Measurements from ENCODE around the gene ALDH1L1. TPM values are rescaled to one million over a fixed set of nuclear protein-coding genes. Genes with fewer than 3 reads are reported as not detected.
A peak's percentile ranks its signal among the peaks of the same experiment; 100 is the strongest.

Gene ALDH1L1
- total and polyA plus RNA-seq, 2 of the 13 experiments (the other 11 are each of a cell fraction or from before 2014, with no cell fraction given), result 11.2 to 28.7 TPM

DNA sequence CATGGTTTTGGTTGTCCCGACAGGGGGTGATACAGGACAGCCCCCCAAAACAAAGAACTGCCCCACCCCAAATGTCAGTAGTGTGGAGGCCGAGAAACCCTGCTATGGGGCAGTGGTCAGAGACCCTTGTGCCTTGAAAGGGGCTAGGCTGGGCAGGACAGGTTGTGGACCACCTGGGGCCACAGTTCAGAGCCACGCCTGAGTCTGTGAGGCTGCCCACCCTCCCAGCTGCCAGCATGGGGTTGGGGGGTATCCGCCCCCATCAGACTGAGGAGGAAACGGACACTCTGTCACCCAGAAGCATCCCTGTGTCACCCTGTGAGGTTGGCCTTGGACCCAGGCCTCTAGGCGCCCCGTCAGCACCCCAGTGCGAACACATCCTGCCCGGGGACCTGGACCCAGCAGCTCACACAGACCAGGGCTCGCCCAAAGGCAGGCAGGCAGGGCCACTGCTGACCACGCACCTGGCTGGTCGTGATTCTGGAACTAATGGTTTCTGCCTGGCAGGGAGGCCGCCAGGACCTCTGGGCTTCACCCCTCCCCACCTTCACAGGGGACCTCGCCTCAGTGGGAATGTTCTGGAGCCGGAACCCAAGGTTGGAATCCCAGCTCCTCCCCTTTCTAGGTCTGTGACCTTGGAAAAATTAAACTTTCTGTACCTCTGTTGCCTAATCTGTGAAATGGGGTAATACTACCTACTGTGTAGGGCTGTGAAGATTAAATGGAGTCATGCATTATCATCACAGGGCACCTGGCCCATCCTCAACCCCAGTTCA, 97.8 kb downstream of the ALDH1L1 start (continued):
- TF ChIP-seq SKIL (CRISPR knock-in tag; IDR thresholded peaks at IDR 0.05; ENCODE audit: borderline replicate concordance), result no peak
- TF ChIP-seq ZNF629 (CRISPR knock-in tag; conservative IDR thresholded peaks at IDR 0.05), result peak; percentile 96
- TF ChIP-seq ZNF598 (CRISPR knock-in tag; IDR thresholded peaks at IDR 0.05; ENCODE audit: borderline replicate concordance), result no peak
- no peak for TF ChIP-seq ZFY (CRISPR knock-in tag; IDR thresholded peaks at IDR 0.05)
- TF ChIP-seq SCMH1 (CRISPR knock-in tag; IDR thresholded peaks at IDR 0.05; ENCODE audit: borderline replicate concordance), result no peak
- TF ChIP-seq ZNF337 (CRISPR knock-in tag; IDR thresholded peaks at IDR 0.05; ENCODE audit: borderline replicate concordance, low read depth), result no peak
- no peak for TF ChIP-seq FOXA3 (CRISPR knock-in tag; IDR thresholded peaks at IDR 0.05)
- no peak for TF ChIP-seq MAFK (conservative IDR thresholded peaks at IDR 0.05 in 1 of 2, IDR thresholded peaks at IDR 0.05 in 1 of 2; ENCODE audit: low read length in 2 of 2)
- no peak for TF ChIP-seq NFKB2 (CRISPR knock-in tag; IDR thresholded peaks at IDR 0.05; ENCODE audit: borderline replicate concordance)
- no peak for TF ChIP-seq PRMT3 (CRISPR knock-in tag; IDR thresholded peaks at IDR 0.05; ENCODE audit: borderline replicate concordance, low read depth)
- no peak for TF ChIP-seq RARA (CRISPR knock-in tag; IDR thresholded peaks at IDR 0.05)
- TF ChIP-seq ZMYM4 (CRISPR knock-in tag; IDR thresholded peaks at IDR 0.05), result no peak
- no peak for TF ChIP-seq NCOA5 (CRISPR knock-in tag; IDR thresholded peaks at IDR 0.05)
- no peak for TF ChIP-seq ZNF83 (CRISPR knock-in tag; IDR thresholded peaks at IDR 0.05; ENCODE audit: borderline replicate concordance)
- no peak for TF ChIP-seq EHMT2 (IDR thresholded peaks at IDR 0.05; ENCODE audit: borderline replicate concordance, low read depth, low read length)
- TF ChIP-seq HCFC1 (IDR thresholded peaks at IDR 0.05; ENCODE audit: low read depth, low read length), result no peak
- TF ChIP-seq IRX3 (CRISPR knock-in tag; IDR thresholded peaks at IDR 0.05; ENCODE audit: borderline replicate concordance, low read depth), result no peak
- TF ChIP-seq ZNF547 (CRISPR knock-in tag; IDR thresholded peaks at IDR 0.05), result no peak
- TF ChIP-seq TRIM24 (CRISPR knock-in tag; IDR thresholded peaks at IDR 0.05), result no peak
- no peak for TF ChIP-seq SP140L (CRISPR knock-in tag; IDR thresholded peaks at IDR 0.05; ENCODE audit: borderline replicate concordance)
- no peak for TF ChIP-seq ZBTB7B (CRISPR knock-in tag; IDR thresholded peaks at IDR 0.05)
- TF ChIP-seq CREB1 (IDR thresholded peaks at IDR 0.05), result no peak
- no peak for TF ChIP-seq CREB1 (CRISPR knock-in tag; IDR thresholded peaks at IDR 0.05)
- TF ChIP-seq, protein P1, sequence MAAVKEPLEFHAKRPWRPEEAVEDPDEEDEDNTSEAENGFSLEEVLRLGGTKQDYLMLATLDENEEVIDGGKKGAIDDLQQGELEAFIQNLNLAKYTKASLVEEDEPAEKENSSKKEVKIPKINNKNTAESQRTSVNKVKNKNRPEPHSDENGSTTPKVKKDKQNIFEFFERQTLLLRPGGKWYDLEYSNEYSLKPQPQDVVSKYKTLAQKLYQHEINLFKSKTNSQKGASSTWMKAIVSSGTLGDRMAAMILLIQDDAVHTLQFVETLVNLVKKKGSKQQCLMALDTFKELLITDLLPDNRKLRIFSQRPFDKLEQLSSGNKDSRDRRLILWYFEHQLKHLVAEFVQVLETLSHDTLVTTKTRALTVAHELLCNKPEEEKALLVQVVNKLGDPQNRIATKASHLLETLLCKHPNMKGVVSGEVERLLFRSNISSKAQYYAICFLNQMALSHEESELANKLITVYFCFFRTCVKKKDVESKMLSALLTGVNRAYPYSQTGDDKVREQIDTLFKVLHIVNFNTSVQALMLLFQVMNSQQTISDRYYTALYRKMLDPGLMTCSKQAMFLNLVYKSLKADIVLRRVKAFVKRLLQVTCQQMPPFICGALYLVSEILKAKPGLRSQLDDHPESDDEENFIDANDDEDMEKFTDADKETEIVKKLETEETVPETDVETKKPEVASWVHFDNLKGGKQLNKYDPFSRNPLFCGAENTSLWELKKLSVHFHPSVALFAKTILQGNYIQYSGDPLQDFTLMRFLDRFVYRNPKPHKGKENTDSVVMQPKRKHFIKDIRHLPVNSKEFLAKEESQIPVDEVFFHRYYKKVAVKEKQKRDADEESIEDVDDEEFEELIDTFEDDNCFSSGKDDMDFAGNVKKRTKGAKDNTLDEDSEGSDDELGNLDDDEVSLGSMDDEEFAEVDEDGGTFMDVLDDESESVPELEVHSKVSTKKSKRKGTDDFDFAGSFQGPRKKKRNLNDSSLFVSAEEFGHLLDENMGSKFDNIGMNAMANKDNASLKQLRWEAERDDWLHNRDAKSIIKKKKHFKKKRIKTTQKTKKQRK (IDR thresholded peaks at IDR 0.05; ENCODE audit: low read length), result no peak
- TF ChIP-seq ZNF136 (CRISPR knock-in tag; IDR thresholded peaks at IDR 0.05; ENCODE audit: low read depth), result no peak

Measured in HepG2 (cell line).